HG02763 (cell line): ENCODE measurements around the gene PDS5B.

Source experiments
- ATAC-seq: cut with Tn5 transposase; IDR thresholded peaks from one replicate; pipeline ENCODE4 v1.9.1; 2021; ENCODE audit warnings: mild to moderate bottlenecking, moderate library complexity; ENCODE audit not compliant: unreplicated experiment

Gene PDS5B

DNA sequence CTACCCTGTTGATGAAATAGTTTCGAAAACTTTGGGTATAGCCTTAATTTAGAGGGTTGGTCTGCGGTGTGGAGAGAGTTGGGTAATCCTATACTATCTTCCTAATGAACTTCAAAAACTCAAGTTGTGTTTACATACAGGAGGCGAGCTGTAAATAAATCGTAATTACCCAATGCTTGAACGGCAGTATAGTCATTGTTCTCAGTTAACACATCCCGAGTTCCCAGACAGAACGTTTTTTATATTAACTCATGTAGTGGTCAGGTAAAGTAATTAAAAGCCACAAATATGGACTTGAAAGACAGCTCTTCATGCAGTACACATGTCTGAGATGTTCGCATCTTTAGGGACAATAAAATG lies 1.5 kb downstream of the PDS5B start:
- no peak for ATAC-seq

- no peak for ATAC-seq
Observed at GRCh38 chr13:32588736-32589135, 2.5 kb downstream of the PDS5B start.

DNA sequence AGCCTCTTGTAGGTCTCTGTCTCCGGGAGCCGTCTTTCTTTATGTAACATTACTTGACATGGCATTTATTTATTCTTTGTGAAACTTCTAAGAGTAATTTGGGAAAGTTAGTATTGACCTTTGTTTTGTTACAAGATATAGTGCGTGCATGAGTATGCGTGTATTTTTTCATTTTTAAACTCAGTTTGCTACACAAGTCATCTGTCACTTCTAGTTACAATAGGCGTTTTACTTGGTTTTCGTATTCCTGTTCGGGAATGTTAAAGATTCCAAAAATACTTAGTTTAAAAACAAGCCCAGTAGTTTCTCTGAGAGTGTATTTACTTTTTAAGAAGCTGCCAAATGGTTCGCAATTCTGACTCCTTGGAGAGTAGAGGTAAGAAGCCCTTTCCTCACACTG lies 3.2 kb downstream of the PDS5B start:
- ATAC-seq: no peak

DNA sequence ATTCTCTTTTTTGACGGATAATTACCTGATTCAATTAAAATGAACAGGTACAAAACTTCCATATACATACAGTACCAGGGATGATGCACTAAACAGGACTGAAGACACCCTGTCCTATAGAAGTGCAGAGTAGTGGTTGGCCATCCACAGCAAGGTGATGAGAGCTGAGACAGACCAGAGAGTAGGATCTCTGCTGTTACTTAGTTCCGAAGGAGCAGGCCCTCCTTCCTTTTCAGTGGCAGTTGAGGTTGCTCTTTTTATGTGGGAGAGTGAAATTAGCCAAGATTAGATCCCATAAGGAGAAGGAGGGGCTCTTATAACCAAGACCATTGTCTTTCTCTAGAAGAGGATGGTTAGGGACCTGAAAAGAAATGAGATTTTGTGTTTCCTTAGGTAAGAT lies 4.0 kb downstream of the PDS5B start:
- no peak for ATAC-seq

GRCh38 chr13:32592082-32592481 lies 5.8 kb downstream of the PDS5B start:
- ATAC-seq: no peak

GRCh38 chr13:32594157-32594738 lies 8.0 kb downstream of the PDS5B start:
- no peak for ATAC-seq

DNA sequence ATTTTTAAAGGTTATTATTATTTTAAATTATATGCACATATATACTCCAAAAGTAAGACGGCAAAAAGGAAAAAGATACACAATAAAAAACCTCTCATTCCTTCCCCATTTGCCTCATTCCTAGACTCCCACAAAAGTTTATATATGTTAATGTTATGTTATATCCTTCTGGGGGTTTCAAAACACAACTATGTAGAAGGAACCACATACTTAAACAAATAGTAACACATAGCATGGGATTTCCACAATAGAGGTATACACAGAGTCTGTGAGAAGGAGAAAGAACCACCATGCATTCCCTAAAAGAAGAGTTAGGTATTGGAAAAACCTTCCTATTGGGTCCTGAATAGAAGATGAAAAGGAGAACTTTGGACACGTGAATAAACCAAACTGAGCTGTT lies 9.1 kb downstream of the PDS5B start:
- no peak for ATAC-seq

DNA sequence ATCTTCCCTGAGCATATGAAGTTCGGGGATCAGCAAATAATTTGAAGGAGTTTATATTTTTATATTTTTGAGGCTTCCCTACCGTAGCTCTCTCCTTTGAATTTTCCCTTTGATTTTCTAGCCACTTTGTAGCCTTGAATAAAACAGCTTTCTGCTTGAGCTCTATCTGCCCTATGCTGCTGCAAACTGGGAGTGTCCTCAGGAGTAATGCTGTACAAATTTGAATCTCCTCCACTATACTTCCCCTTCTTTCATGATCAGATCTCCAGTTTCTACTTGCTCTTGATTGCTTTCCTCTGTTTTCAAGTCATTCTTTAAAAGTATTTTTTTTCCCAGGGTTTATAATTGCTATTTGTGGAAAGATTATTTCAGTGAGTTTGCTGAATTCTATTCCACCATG lies 14.6 kb downstream of the PDS5B start:
- no peak for ATAC-seq

DNA sequence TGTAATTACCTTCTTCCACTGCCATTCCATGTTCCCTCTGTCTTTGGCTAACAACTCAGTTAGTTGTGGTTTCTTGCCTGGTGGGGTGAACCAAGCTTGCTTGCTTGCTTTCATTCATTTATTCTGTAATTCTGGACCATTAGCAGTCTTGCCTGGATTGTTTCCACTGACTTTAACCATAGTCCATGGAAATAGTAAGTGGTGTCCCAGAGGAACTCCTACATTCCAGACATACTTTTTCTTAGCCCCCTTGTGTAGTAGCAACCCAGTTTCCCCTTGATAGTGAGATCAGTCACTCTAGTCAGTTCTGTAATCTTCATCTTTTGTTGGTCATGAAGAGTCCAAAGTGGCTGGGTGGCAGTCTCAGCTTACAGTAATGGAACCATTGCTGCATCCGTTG lies 23.2 kb downstream of the PDS5B start:
- ATAC-seq: no peak

GRCh38 chr13:32610538-32610937 lies 24.3 kb downstream of the PDS5B start:
- no peak for ATAC-seq

GRCh38 chr13:32610977-32611376 lies 24.7 kb downstream of the PDS5B start:
- ATAC-seq: no peak

- no peak for ATAC-seq
Observed at GRCh38 chr13:32616883-32617511, 30.7 kb downstream of the PDS5B start.

GRCh38 chr13:32622827-32623226 lies 36.6 kb downstream of the PDS5B start:
- ATAC-seq: no peak

DNA sequence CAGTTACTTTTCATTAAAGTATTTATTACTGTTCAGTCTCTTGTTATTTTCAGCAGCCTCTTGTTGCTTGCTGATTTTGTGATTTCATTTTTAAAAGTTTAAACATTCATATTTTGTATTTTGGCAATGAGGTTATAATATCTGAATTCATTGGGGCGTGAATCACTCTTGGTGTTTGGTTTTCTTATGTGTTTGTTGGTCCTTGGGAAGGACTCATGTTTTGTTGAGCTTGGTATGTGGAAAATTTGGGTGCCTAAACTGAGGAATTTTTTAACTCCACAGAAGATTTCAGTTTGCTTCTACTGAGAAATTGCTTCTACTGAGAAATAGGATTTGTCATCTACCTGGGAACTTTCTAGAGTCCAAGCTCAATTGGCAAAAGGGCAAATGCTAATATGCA lies 38.2 kb downstream of the PDS5B start:
- no peak for ATAC-seq

DNA sequence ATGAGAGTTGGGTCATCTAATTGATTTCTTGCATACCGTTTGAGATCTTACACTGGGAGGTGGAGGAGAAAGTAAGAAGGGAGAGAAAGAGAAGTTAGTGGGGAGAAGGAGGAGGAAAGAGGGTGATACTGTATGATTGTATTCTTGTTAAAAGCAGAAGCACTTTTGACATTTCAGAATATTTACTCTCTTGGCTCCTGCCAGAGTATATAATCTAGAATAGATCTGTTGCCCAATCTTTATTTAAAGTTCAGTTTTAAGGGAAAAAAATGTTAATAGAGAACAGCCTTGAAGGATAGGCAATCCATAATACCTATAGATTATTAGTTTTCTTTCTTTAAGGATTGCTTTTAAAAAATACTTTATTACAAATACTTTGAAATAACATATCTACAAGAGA lies 41.5 kb downstream of the PDS5B start:
- no peak for ATAC-seq

GRCh38 chr13:32629313-32629712 lies 43.1 kb downstream of the PDS5B start:
- no peak for ATAC-seq

GRCh38 chr13:32629866-32630265 lies 43.6 kb downstream of the PDS5B start:
- ATAC-seq: no peak

DNA sequence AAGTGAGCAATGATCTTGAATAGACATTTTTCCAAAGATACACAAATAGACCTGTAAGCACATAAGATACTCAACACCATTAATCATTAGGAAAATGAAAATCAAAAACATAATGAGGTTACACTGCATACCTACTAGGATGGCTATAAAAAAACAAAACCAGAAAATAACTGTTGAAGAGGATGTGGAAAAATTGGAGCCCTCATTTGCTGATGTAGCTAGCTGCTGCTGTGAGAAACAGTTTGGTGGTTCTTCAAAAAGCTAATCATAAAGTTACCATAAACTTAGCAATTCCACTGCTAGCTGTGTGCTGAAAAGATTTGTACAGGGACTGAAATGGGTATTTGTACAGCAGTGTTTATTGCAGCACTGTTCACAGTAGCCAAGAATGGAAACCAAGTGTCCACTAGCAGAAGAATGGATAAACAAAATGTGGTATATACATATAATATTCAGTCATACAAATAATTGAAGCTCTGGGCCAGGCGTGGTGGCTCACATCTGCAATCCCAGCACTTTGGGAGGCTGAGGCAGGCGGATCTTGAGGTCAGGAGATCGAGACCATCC lies 46.2 kb downstream of the PDS5B start:
- no peak for ATAC-seq

- ATAC-seq: no peak
Observed at GRCh38 chr13:32636711-32637110, 50.5 kb downstream of the PDS5B start.

DNA sequence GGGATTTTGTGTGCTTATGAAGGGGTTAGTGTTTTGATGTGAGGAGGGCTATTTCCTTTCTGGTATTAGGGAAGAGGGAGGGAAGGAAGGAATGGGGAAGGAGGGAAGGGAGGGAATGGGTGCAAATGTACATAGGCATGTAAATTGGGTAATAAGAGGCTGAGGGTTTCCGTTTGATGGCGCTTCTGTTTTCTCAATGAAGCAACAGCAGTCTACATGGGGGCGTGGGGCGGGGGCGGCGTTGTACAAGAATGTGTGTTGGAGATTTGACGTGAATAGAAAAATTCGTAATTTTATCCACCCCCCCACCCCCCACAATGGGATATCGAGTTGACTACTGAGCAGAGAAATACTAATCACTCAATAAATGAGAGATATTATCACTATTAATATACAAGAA lies 52.5 kb downstream of the PDS5B start:
- no peak for ATAC-seq

- ATAC-seq: no peak
Observed at GRCh38 chr13:32639502-32640105, 53.4 kb downstream of the PDS5B start.

- no peak for ATAC-seq
Observed at GRCh38 chr13:32642316-32642715, 56.1 kb downstream of the PDS5B start.
